Measurements from ENCODE around the gene KCNH8. TPM values are rescaled to one million over a fixed set of nuclear protein-coding genes. Genes with fewer than 3 reads are reported as not detected.
A peak's percentile ranks its signal among the peaks of the same experiment; 100 is the strongest.

The KCNH8 gene
- total RNA-seq, 1 experiment from 2014 or later = not detected

- ChIA-PET POLR2A (no interaction called here), CTCF (interaction anchor here (0.5 to 0.8 kb wide), 3 partner anchors 16 to 681 kb away, joined by 3 read pairs; no protein-coding TSS in a partner anchor)
- peaks cover 12% of the 10 kb centered on the region for H3K27me3 Mint-ChIP-seq (ENCODE audit: insufficient read depth, unreplicated experiment)
- no peak overlapping the region for H3K27ac Mint-ChIP-seq (ENCODE audit: low read depth, unreplicated experiment)
- no peak for DNase-seq (ENCODE audit: unreplicated experiment)
- TF ChIP-seq CTCF (IDR thresholded peaks at IDR 0.05; ENCODE audit: unreplicated experiment) = no peak
- intact Hi-C loops (cut with micrococcal nuclease) = no loop called here
- no peak overlapping the region for H3K4me3 Mint-ChIP-seq (ENCODE audit: unreplicated experiment)
- no peaks in the 10 kb centered on the region for H3K36me3 Mint-ChIP-seq (ENCODE audit: insufficient read depth, unreplicated experiment)
- BruUV-seq (replicated peaks) = no TSS peak
- H3K4me1 Mint-ChIP-seq (ENCODE audit: insufficient read depth, unreplicated experiment) = no peaks in the 10 kb centered on the region
- no peaks in the 10 kb centered on the region for H3K9me3 Mint-ChIP-seq (ENCODE audit: unreplicated experiment)
Measured at GRCh38 chr3:19267040-19267439, 118.7 kb downstream of the KCNH8 start.

GRCh38 chr3:19270481-19270880 is 122.2 kb downstream of the KCNH8 start:
- TF ChIP-seq CTCF (IDR thresholded peaks at IDR 0.05; ENCODE audit: unreplicated experiment) = no peak
- H3K9me3 Mint-ChIP-seq (ENCODE audit: unreplicated experiment) = no peaks in the 10 kb centered on the region
- POLR2A ChIA-PET = no interaction called here
- BruUV-seq (replicated peaks) = no TSS peak
- no peaks in the 10 kb centered on the region for H3K36me3 Mint-ChIP-seq (ENCODE audit: insufficient read depth, unreplicated experiment)
- intact Hi-C loops (cut with micrococcal nuclease) = no loop called here
- H3K4me1 Mint-ChIP-seq (ENCODE audit: insufficient read depth, unreplicated experiment) = no peaks in the 10 kb centered on the region
- no peak overlapping the region for H3K27ac Mint-ChIP-seq (ENCODE audit: low read depth, unreplicated experiment)
- peaks cover 12% of the 10 kb centered on the region for H3K27me3 Mint-ChIP-seq (ENCODE audit: insufficient read depth, unreplicated experiment)
- DNase-seq (ENCODE audit: unreplicated experiment) = peak; percentile 38
- H3K4me3 Mint-ChIP-seq (ENCODE audit: unreplicated experiment) = no peak overlapping the region
- CTCF ChIA-PET = no interaction called here

- Mint-ChIP-seq H3K4me1 (ENCODE audit: insufficient read depth, unreplicated experiment) (no peaks in the 10 kb centered on the region), H3K9me3 (ENCODE audit: unreplicated experiment) (no peaks in the 10 kb centered on the region), H3K27ac (ENCODE audit: low read depth, unreplicated experiment) (no peak overlapping the region), H3K27me3 (ENCODE audit: insufficient read depth, unreplicated experiment) (peaks cover 12% of the 10 kb centered on the region), H3K4me3 (ENCODE audit: unreplicated experiment) (no peak overlapping the region), H3K36me3 (ENCODE audit: insufficient read depth, unreplicated experiment) (no peaks in the 10 kb centered on the region)
- no peak for TF ChIP-seq CTCF (IDR thresholded peaks at IDR 0.05; ENCODE audit: unreplicated experiment)
- BruUV-seq (replicated peaks) = no TSS peak
- POLR2A ChIA-PET = no interaction called here
- intact Hi-C loops (cut with micrococcal nuclease) = no loop called here
- DNase-seq (ENCODE audit: unreplicated experiment) = no peak
- CTCF ChIA-PET = no interaction called here
Measured at GRCh38 chr3:19272296-19272695, 124.0 kb downstream of the KCNH8 start.

- POLR2A ChIA-PET = no interaction called here
- intact Hi-C loops (cut with micrococcal nuclease) = no loop called here
Measured at GRCh38 chr3:19273091-19273490, 124.8 kb downstream of the KCNH8 start.

More at GRCh38 chr3:19273091-19273490, 124.8 kb downstream of the KCNH8 start:
- no peak for TF ChIP-seq CTCF (IDR thresholded peaks at IDR 0.05; ENCODE audit: unreplicated experiment)
- no TSS peak for BruUV-seq (replicated peaks)
- CTCF ChIA-PET = no interaction called here
- Mint-ChIP-seq H3K36me3 (ENCODE audit: insufficient read depth, unreplicated experiment) (no peaks in the 10 kb centered on the region), H3K9me3 (ENCODE audit: unreplicated experiment) (no peaks in the 10 kb centered on the region), H3K27me3 (ENCODE audit: insufficient read depth, unreplicated experiment) (peaks cover 6% of the 10 kb centered on the region), H3K27ac (ENCODE audit: low read depth, unreplicated experiment) (no peak overlapping the region), H3K4me1 (ENCODE audit: insufficient read depth, unreplicated experiment) (no peaks in the 10 kb centered on the region), H3K4me3 (ENCODE audit: unreplicated experiment) (no peak overlapping the region)
- no peak for DNase-seq (ENCODE audit: unreplicated experiment)

Data from MCF 10A (cell line).